ENCODE results near the gene PODXL.

DNA sequence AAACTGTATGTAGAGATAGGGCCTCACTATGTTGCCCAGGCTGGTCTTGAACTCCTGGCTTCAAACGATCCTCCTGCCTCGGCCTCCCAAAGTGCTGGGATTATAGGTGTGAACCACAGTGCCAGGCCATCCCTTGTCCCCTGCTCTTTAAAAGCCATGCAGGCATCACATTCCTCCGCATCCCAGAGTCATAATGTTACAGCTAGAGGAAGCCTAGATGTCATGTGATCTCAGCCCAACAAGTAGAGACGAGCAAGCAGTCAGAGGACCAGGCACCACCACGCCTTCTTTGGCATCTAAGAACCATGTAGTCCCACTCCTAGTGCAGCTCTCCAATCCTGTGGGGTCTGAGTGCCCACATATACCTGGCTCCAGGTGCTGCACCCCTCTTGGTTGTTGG, 13.1 kb downstream of the PODXL start:
- TF ChIP-seq, protein P1, sequence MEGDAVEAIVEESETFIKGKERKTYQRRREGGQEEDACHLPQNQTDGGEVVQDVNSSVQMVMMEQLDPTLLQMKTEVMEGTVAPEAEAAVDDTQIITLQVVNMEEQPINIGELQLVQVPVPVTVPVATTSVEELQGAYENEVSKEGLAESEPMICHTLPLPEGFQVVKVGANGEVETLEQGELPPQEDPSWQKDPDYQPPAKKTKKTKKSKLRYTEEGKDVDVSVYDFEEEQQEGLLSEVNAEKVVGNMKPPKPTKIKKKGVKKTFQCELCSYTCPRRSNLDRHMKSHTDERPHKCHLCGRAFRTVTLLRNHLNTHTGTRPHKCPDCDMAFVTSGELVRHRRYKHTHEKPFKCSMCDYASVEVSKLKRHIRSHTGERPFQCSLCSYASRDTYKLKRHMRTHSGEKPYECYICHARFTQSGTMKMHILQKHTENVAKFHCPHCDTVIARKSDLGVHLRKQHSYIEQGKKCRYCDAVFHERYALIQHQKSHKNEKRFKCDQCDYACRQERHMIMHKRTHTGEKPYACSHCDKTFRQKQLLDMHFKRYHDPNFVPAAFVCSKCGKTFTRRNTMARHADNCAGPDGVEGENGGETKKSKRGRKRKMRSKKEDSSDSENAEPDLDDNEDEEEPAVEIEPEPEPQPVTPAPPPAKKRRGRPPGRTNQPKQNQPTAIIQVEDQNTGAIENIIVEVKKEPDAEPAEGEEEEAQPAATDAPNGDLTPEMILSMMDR (IDR thresholded peaks at IDR 0.05 in 4 of 5, conservative IDR thresholded peaks at IDR 0.05 in 1 of 5), result no peak
- no peak for TF ChIP-seq POLR2A (IDR thresholded peaks at IDR 0.05)

Measured in gastrocnemius medialis (tissue), 4 donors.